GM23338 (cell line): ENCODE results near the gene CHI3L1. TPM values are rescaled to one million over a fixed set of nuclear protein-coding genes. Genes with fewer than 3 reads are reported as not detected.

ENCODE experiments used
- ATAC-seq: fragments of 200-7000 bp; cut with Tn5 transposase; 3 replicates; pipeline ENCODE4 v1.9.1; 2020
- DNase-seq: peaks from one replicate; pipeline ENCODE4 v3.0.0-alpha.2; 2015; ENCODE audit warnings: low spot score
- H2AFZ ChIP-seq: fragments of 200-600 bp; sonication (generic); 2 replicates; pipeline ENCODE4 v1.8.0; 2016; ENCODE audit warnings: antibody characterized with exemption, mild to moderate bottlenecking, moderate library complexity
- H3F3A ChIP-seq: fragments of 200-600 bp; sonication (generic); replicated peaks from 2 replicates; pipeline ENCODE4 v1.8.0; 2017; ENCODE audit warnings: antibody characterized with exemption, mixed run types, low read depth
- H3K27ac ChIP-seq: fragments of 200-600 bp; sonication (generic); 2 replicates; pipeline ENCODE4 v1.6.1; 2016; ENCODE audit warnings: low read depth
- H3K27me3 ChIP-seq: fragments of 200-600 bp; sonication (generic); 2 replicates; pipeline ENCODE4 v1.8.0; 2016; ENCODE audit warnings: mild to moderate bottlenecking, mixed run types, moderate library complexity; ENCODE audit not compliant: insufficient read depth
- H3K36me3 ChIP-seq: fragments of 200-600 bp; sonication (generic); 2 replicates; pipeline ENCODE4 v1.8.0; 2016; ENCODE audit warnings: mild to moderate bottlenecking; ENCODE audit not compliant: insufficient read depth
- H3K4me1 ChIP-seq: fragments of 200-600 bp; sonication (generic); 2 replicates; pipeline ENCODE4 v1.8.0; 2016; ENCODE audit warnings: mild to moderate bottlenecking, moderate library complexity; ENCODE audit not compliant: insufficient read depth
- H3K4me2 ChIP-seq: fragments of 200-600 bp; sonication (generic); 2 replicates; pipeline ENCODE4 v1.7.1; 2017; ENCODE audit warnings: mixed run types
- H3K4me3 ChIP-seq: fragments of 200-600 bp; sonication (generic); 2 replicates; pipeline ENCODE4 v1.6.1; 2016; ENCODE audit warnings: mixed run types
- H3K79me2 ChIP-seq: fragments of 200-600 bp; sonication (generic); replicated peaks from 2 replicates; pipeline ENCODE4 v1.8.0; 2017; ENCODE audit warnings: mild to moderate bottlenecking; ENCODE audit not compliant: insufficient read depth
- H3K9me2 ChIP-seq: fragments of 200-600 bp; sonication (generic); 2 replicates; pipeline ENCODE4 v1.8.0; 2017; ENCODE audit not compliant: insufficient read depth
- H4K20me1 ChIP-seq: fragments of 200-600 bp; sonication (generic); replicated peaks from 2 replicates; pipeline ENCODE4 v1.8.0; 2017; ENCODE audit warnings: mild to moderate bottlenecking; ENCODE audit not compliant: insufficient read depth
- H3K27ac Mint-ChIP-seq: 2 replicates; pipeline ENCODE4 v1.8.0; 2020; ENCODE audit warnings: inconsistent platforms, mild to moderate bottlenecking, moderate library complexity, mixed read lengths
- H3K27me3 Mint-ChIP-seq: 3 replicates; pipeline ENCODE4 v1.8.0; 2022; ENCODE audit warnings: low read depth, mild to moderate bottlenecking, moderate library complexity, mixed read lengths, inconsistent platforms; ENCODE audit not compliant: insufficient read depth, poor library complexity
- H3K36me3 Mint-ChIP-seq: 3 replicates; pipeline ENCODE4 v1.8.0; 2021; ENCODE audit warnings: low read depth, mild to moderate bottlenecking, inconsistent platforms, moderate library complexity, mixed read lengths
- H3K4me1 Mint-ChIP-seq: 3 replicates; pipeline ENCODE4 v1.8.0; 2020; ENCODE audit warnings: mild to moderate bottlenecking, inconsistent platforms, mixed read lengths
- H3K4me3 Mint-ChIP-seq: 3 replicates; pipeline ENCODE4 v1.8.0; 2021; ENCODE audit warnings: moderate library complexity, mild to moderate bottlenecking, inconsistent platforms, mixed read lengths
- H3K9me3 Mint-ChIP-seq: 3 replicates; pipeline ENCODE4 v1.8.0; 2020; ENCODE audit warnings: moderate library complexity, mild to moderate bottlenecking, inconsistent platforms, mixed read lengths
- CREB1 ChIP-seq: fragments of 250-450 bp; sonication (Bioruptor Pico); IDR thresholded peaks from 2 replicates; pipeline ENCODE4 v1.5.0; 2020; ENCODE audit warnings: low read depth, mild to moderate bottlenecking, moderate library complexity
- EZH2 ChIP-seq: fragments of 200-600 bp; sonication (generic); IDR thresholded peaks from one replicate; pipeline ENCODE4 v1.8.0; 2017; ENCODE audit warnings: antibody characterized with exemption, mild to moderate bottlenecking, low read depth; ENCODE audit not compliant: unreplicated experiment
- EZH2phosphoT487 ChIP-seq: fragments of 200-600 bp; sonication (generic); IDR thresholded peaks from one replicate; pipeline ENCODE4 v1.8.1; 2018; ENCODE audit warnings: antibody characterized with exemption; ENCODE audit not compliant: unreplicated experiment
- JUNB ChIP-seq: IDR thresholded peaks from one replicate; pipeline ENCODE4 v1.6.1; 2016; ENCODE audit warnings: antibody characterized with exemption; ENCODE audit not compliant: unreplicated experiment
- NANOG ChIP-seq: IDR thresholded peaks from 2 replicates; pipeline ENCODE4 v1.6.1; 2016; ENCODE audit warnings: antibody characterized with exemption, borderline replicate concordance
- POLR2AphosphoS5 ChIP-seq: IDR thresholded peaks from 2 replicates; pipeline ENCODE4 v1.6.1; 2016; ENCODE audit warnings: antibody characterized with exemption, low read depth
- STAT1 ChIP-seq: IDR thresholded peaks from one replicate; pipeline ENCODE4 v1.6.1; 2016; ENCODE audit warnings: antibody characterized with exemption; ENCODE audit not compliant: unreplicated experiment
- ZNF114 ChIP-seq: fragments of 250-450 bp; sonication (Bioruptor Pico); IDR thresholded peaks from 2 replicates; pipeline ENCODE4 v1.5.0; 2020; ENCODE audit warnings: mild to moderate bottlenecking, moderate library complexity
- ZNF331 ChIP-seq: fragments of 250-450 bp; sonication (Bioruptor Pico); IDR thresholded peaks from 2 replicates; pipeline ENCODE4 v1.5.0; 2020; ENCODE audit warnings: low read depth, mild to moderate bottlenecking, moderate library complexity
- polyA plus RNA-seq: library from polyadenylated mRNA; unstranded; fragments of >200 nt; fragmentation: Nextera tagmentation; extraction: Ambion mirVana; gene quantifications from 2 replicates; pipeline ENCODE4 v1.2.1, GENCODE V29; 2016
- total RNA-seq: library from RNA; depleted of rRNA; stranded (reverse); fragments of >200 nt; shearing (Covaris generic); gene quantifications from 2 replicates; pipeline ENCODE4 v1.2.3, GENCODE V29; 2014
- TF ChIP-seq, protein P1 (sequence below): IDR thresholded peaks from 2 replicates; pipeline ENCODE4 v1.6.1; 2016; ENCODE audit warnings: antibody characterized with exemption
- TF ChIP-seq, protein P2 (sequence below): fragments of 250-450 bp; sonication (Bioruptor Pico); IDR thresholded peaks from 2 replicates; pipeline ENCODE4 v1.5.0; 2020; ENCODE audit warnings: mild to moderate bottlenecking, moderate library complexity
- TF ChIP-seq, protein P3 (sequence below), 2 experiments: fragments of 200-600 bp in 1 of 2; sonication (generic) in 1 of 2; conservative IDR thresholded peaks; 2 replicates each; pipeline versions ENCODE4 v1.5.1 to v1.6.1; 2016 to 2017; ENCODE audit warnings: antibody characterized with exemption in 2 of 2, low read depth in 2 of 2, mild to moderate bottlenecking in 2 of 2, moderate library complexity in 1 of 2
- TF ChIP-seq, protein P4 (sequence below): IDR thresholded peaks from one replicate; pipeline ENCODE4 v1.6.1; 2018; ENCODE audit warnings: antibody characterized with exemption; ENCODE audit not compliant: unreplicated experiment

CHI3L1 gene
- total and polyA plus RNA-seq, 2 experiments from 2014 or later, result 0.76 TPM; not detected in 1

DNA sequence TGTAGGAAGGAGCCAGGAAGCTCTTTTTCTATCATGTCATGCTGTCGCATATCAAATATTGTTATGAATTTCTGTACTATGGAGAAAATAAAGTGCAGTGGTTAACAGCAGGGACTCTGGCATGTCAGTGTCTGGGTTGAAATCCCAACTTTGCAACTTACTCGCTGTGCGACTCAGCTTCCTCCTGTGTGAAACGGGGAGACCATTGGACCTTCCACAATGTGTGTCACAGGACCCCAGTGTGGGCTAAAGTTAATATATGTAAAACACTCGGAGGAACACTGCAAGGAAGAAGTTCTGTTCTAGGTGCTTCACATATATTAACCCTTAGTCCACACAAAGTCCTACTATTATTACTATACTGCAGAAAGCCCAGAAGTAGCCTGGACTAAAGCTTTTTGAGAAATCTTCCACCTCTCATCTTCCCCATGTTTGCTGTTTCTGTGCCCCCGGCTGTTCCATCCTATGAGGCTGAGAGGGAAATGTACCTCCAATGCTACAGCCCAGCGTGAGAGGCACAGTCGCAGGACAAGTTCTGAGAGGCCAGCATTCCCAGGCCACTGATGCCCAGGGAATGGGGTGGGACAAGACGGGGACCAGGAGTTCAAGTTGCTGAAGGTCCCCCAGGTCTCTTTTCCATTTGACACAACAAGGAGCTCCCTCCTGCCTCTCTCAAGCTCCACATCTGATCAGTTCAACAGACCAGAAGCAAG is 41.0 kb upstream of the CHI3L1 start:
- Histone ChIP-seq H3K9me2 (no peaks in the 10 kb centered on the region), H3K4me2 (no peak overlapping the region), H3K27me3 (no peaks in the 10 kb centered on the region), H3K4me1 (no peaks in the 10 kb centered on the region), H3K4me3 (no peak overlapping the region), H2AFZ (no peak overlapping the region), H3K27ac (no peak overlapping the region), H4K20me1 (no peaks in the 10 kb centered on the region), H3K79me2 (no peaks in the 10 kb centered on the region), H3K36me3 (no peaks in the 10 kb centered on the region), H3F3A (no peaks in the 10 kb centered on the region)
- Mint-ChIP-seq H3K9me3 (peaks cover 6% of the 10 kb centered on the region; the same call in 1 of the 3 replicates), H3K36me3 (no peaks in the 10 kb centered on the region), H3K27ac (no peak overlapping the region), H3K4me1 (no peaks in the 10 kb centered on the region), H3K4me3 (no peak overlapping the region), H3K27me3 (peaks cover 7% of the 10 kb centered on the region)
- DNase-seq (no peak), ATAC-seq (no peak)
- TF ChIP-seq EZH2phosphoT487, result no peak
- no peak for TF ChIP-seq CREB1
- TF ChIP-seq, protein P1, sequence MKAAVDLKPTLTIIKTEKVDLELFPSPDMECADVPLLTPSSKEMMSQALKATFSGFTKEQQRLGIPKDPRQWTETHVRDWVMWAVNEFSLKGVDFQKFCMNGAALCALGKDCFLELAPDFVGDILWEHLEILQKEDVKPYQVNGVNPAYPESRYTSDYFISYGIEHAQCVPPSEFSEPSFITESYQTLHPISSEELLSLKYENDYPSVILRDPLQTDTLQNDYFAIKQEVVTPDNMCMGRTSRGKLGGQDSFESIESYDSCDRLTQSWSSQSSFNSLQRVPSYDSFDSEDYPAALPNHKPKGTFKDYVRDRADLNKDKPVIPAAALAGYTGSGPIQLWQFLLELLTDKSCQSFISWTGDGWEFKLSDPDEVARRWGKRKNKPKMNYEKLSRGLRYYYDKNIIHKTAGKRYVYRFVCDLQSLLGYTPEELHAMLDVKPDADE, result no peak
- no peak for TF ChIP-seq ZNF114 (CRISPR knock-in tag)
- no peak for TF ChIP-seq NANOG
- TF ChIP-seq, protein P2, sequence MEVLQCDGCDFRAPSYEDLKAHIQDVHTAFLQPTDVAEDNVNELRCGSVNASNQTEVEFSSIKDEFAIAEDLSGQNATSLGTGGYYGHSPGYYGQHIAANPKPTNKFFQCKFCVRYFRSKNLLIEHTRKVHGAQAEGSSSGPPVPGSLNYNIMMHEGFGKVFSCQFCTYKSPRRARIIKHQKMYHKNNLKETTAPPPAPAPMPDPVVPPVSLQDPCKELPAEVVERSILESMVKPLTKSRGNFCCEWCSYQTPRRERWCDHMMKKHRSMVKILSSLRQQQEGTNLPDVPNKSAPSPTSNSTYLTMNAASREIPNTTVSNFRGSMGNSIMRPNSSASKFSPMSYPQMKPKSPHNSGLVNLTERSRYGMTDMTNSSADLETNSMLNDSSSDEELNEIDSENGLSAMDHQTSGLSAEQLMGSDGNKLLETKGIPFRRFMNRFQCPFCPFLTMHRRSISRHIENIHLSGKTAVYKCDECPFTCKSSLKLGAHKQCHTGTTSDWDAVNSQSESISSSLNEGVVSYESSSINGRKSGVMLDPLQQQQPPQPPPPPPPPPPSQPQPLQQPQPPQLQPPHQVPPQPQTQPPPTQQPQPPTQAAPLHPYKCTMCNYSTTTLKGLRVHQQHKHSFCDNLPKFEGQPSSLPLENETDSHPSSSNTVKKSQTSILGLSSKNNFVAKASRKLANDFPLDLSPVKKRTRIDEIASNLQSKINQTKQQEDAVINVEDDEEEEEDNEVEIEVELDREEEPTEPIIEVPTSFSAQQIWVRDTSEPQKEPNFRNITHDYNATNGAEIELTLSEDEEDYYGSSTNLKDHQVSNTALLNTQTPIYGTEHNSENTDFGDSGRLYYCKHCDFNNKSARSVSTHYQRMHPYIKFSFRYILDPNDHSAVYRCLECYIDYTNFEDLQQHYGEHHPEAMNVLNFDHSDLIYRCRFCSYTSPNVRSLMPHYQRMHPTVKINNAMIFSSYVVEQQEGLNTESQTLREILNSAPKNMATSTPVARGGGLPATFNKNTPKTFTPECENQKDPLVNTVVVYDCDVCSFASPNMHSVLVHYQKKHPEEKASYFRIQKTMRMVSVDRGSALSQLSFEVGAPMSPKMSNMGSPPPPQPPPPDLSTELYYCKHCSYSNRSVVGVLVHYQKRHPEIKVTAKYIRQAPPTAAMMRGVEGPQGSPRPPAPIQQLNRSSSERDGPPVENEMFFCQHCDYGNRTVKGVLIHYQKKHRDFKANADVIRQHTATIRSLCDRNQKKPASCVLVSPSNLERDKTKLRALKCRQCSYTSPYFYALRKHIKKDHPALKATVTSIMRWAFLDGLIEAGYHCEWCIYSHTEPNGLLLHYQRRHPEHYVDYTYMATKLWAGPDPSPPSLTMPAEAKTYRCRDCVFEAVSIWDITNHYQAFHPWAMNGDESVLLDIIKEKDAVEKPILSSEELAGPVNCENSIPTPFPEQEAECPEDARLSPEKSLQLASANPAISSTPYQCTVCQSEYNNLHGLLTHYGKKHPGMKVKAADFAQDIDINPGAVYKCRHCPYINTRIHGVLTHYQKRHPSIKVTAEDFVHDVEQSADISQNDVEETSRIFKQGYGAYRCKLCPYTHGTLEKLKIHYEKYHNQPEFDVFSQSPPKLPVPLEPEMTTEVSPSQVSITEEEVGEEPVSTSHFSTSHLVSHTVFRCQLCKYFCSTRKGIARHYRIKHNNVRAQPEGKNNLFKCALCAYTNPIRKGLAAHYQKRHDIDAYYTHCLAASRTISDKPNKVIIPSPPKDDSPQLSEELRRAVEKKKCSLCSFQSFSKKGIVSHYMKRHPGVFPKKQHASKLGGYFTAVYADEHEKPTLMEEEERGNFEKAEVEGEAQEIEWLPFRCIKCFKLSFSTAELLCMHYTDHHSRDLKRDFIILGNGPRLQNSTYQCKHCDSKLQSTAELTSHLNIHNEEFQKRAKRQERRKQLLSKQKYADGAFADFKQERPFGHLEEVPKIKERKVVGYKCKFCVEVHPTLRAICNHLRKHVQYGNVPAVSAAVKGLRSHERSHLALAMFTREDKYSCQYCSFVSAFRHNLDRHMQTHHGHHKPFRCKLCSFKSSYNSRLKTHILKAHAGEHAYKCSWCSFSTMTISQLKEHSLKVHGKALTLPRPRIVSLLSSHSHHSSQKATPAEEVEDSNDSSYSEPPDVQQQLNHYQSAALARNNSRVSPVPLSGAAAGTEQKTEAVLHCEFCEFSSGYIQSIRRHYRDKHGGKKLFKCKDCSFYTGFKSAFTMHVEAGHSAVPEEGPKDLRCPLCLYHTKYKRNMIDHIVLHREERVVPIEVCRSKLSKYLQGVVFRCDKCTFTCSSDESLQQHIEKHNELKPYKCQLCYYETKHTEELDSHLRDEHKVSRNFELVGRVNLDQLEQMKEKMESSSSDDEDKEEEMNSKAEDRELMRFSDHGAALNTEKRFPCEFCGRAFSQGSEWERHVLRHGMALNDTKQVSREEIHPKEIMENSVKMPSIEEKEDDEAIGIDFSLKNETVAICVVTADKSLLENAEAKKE, result no peak
- TF ChIP-seq, protein P3, sequence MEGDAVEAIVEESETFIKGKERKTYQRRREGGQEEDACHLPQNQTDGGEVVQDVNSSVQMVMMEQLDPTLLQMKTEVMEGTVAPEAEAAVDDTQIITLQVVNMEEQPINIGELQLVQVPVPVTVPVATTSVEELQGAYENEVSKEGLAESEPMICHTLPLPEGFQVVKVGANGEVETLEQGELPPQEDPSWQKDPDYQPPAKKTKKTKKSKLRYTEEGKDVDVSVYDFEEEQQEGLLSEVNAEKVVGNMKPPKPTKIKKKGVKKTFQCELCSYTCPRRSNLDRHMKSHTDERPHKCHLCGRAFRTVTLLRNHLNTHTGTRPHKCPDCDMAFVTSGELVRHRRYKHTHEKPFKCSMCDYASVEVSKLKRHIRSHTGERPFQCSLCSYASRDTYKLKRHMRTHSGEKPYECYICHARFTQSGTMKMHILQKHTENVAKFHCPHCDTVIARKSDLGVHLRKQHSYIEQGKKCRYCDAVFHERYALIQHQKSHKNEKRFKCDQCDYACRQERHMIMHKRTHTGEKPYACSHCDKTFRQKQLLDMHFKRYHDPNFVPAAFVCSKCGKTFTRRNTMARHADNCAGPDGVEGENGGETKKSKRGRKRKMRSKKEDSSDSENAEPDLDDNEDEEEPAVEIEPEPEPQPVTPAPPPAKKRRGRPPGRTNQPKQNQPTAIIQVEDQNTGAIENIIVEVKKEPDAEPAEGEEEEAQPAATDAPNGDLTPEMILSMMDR (conservative IDR thresholded peaks at IDR 0.05; ENCODE audit: low read depth in 2 of 2), result no peak
- TF ChIP-seq JUNB, result no peak
- TF ChIP-seq STAT1, result no peak
- TF ChIP-seq ZNF331 (CRISPR knock-in tag), result no peak
- TF ChIP-seq, protein P4, sequence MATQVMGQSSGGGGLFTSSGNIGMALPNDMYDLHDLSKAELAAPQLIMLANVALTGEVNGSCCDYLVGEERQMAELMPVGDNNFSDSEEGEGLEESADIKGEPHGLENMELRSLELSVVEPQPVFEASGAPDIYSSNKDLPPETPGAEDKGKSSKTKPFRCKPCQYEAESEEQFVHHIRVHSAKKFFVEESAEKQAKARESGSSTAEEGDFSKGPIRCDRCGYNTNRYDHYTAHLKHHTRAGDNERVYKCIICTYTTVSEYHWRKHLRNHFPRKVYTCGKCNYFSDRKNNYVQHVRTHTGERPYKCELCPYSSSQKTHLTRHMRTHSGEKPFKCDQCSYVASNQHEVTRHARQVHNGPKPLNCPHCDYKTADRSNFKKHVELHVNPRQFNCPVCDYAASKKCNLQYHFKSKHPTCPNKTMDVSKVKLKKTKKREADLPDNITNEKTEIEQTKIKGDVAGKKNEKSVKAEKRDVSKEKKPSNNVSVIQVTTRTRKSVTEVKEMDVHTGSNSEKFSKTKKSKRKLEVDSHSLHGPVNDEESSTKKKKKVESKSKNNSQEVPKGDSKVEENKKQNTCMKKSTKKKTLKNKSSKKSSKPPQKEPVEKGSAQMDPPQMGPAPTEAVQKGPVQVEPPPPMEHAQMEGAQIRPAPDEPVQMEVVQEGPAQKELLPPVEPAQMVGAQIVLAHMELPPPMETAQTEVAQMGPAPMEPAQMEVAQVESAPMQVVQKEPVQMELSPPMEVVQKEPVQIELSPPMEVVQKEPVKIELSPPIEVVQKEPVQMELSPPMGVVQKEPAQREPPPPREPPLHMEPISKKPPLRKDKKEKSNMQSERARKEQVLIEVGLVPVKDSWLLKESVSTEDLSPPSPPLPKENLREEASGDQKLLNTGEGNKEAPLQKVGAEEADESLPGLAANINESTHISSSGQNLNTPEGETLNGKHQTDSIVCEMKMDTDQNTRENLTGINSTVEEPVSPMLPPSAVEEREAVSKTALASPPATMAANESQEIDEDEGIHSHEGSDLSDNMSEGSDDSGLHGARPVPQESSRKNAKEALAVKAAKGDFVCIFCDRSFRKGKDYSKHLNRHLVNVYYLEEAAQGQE, result no peak
- no peak for TF ChIP-seq POLR2AphosphoS5
- no peak for TF ChIP-seq EZH2
